ENCODE results near the gene ANO2.

ANO2 gene

GRCh38 chr12:5964913-5965900 is 20.1 kb upstream of the ANO2 start:
- DNase-seq (ENCODE audit: low spot score) = no peak

GRCh38 chr12:5963515-5963914 is 18.5 kb upstream of the ANO2 start:
- peak; percentile 27 for DNase-seq (ENCODE audit: low spot score)

GRCh38 chr12:5960783-5961182 is 15.7 kb upstream of the ANO2 start:
- DNase-seq (ENCODE audit: low spot score) = no peak

- no peak for DNase-seq (ENCODE audit: low spot score)
Measured at GRCh38 chr12:5956987-5957386, 11.9 kb upstream of the ANO2 start.

GRCh38 chr12:5954661-5955060 is 9.6 kb upstream of the ANO2 start:
- no peak for DNase-seq (ENCODE audit: low spot score)

DNA sequence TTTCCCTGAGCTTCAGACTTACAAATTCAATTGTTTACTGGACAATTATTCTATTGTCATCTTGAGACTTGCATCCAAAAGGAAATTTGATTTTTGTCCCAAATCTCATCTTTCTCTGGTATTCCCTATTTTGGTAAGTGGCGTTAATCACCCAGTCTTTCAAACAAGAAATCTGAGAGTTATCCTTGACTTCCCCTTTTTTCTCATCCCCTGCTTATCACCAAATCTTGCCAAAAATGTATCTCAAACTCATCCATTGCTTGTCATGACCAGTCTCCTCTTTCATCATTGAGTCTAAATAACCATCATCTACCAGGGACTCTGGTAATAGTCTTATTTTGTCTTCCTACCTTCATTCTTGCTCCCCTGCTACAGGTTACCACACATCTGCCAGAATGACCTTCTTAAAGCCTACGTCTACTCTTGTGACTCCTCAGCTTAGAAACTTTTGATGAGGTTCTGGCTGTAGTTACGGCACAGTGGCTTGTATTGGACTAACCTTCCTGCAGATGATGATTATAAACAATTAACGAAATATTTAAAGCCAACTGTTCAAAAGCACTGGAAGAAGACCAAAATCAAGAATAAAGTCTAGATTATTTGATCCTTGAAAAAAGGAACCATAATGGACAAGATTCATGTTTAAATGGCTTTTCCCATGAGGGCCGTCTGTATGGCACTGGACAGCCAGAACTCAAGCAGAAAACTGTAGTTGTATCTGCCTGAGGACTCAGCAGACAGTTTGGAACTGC is 9.0 kb upstream of the ANO2 start:
- DNase-seq (ENCODE audit: low spot score) = no peak

GRCh38 chr12:5952031-5952430 is 7.0 kb upstream of the ANO2 start:
- DNase-seq (ENCODE audit: low spot score) = no peak

DNA sequence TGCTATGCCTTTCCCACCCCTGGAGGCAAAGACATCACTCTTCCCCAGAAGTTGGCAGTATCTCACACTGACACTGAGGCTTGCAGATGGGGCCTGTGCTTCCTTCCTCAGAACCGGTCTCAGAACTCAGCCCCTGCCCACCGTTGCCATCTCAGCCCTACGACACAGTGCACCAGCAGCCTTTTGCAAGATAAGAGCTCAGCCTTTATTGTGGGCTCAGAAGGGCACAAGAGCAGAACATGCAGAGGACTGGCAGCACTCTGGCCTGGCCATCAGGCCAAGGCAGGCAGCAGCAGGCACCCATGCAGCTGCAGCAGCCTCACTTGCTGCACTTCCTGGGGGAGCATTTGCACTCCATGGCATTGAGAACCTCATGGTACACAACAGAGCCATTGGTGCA is 3.6 kb upstream of the ANO2 start:
- DNase-seq (ENCODE audit: low spot score) = no peak

DNA sequence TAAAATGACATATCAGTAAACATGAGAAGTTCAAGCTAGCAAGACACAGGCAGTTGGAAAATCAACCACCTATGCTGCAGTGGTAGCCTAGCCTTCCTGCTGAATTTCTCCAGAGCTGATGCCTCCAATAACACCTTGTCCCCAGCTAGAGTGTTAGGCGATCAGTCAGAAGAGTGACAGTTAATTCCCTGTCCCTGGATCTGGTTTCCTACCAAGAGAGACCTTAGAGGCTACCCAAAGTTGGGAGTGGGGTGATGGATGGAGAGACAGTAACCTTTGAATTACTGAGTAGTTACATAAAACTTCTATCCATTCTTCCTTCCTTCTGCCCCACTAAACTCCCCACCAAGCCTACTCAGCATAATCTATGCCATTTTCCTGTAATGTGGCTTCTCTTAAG is 1.9 kb upstream of the ANO2 start:
- DNase-seq (ENCODE audit: low spot score) = no peak

DNA sequence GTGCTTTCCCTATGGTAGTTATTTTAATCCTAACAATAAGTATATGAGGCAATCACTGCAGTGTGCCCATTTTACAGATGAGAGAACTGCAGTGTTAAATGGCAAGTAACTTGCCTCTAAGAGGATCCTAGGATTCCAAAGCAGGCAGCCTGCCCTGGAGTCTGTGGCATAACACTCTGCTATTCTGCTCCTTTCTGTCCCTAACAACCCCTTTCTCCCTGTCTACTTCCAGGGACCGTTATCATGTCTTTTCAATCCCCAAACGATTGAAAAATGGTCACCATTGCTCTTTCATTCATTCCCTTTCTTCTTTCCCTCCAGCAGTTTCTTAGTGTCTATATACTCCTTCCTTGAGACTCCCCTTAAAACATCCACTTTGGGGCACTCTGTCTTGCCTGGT is 1.3 kb upstream of the ANO2 start:
- DNase-seq (ENCODE audit: low spot score) = no peak

DNA sequence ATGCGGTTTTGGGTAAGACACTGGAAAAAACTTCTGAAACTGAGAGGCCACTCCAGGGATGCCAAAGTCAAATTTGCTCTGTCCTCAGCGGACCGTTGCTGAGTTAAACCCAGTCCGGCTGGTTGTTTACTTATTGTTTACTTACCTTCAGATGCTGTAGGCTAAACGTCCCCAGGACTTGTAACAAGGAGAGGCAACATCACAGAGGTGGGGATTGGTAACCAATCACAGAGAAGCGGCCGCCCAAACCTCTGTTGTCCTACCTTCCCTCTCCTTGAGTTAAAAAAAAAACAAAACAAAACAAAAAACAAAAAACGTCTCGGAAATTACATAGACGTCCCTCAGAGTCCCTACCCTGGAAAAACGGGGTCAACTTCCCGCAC is 380 bp downstream of the ANO2 start:
- DNase-seq (ENCODE audit: low spot score) = no peak

- DNase-seq (ENCODE audit: low spot score) = no peak
Measured at GRCh38 chr12:5944053-5944452, 1.0 kb downstream of the ANO2 start.

GRCh38 chr12:5941907-5942306 is 3.2 kb downstream of the ANO2 start:
- no peak for DNase-seq (ENCODE audit: low spot score)

- DNase-seq (ENCODE audit: low spot score) = no peak
Measured at GRCh38 chr12:5927732-5928516, 17.1 kb downstream of the ANO2 start.

DNA sequence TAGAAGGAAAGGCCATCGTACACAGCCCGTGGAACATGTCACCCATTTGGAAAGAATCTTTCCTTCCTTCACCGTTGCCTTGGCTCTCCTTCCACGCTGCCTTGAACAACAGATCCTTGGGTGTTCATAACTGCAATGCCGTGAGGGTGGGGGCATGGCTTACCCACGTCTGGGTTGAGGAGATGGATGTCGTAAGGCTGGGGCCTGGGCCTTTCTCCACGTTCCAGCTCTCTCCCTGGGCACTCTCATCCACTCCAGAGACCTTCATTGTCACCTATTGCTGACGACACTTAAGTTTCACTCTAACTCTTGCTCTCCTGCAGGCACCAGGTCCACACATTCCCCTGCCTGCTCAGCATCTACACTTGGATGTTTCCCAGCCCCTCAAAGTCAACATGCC is 19.4 kb downstream of the ANO2 start:
- DNase-seq (ENCODE audit: low spot score) = no peak

DNA sequence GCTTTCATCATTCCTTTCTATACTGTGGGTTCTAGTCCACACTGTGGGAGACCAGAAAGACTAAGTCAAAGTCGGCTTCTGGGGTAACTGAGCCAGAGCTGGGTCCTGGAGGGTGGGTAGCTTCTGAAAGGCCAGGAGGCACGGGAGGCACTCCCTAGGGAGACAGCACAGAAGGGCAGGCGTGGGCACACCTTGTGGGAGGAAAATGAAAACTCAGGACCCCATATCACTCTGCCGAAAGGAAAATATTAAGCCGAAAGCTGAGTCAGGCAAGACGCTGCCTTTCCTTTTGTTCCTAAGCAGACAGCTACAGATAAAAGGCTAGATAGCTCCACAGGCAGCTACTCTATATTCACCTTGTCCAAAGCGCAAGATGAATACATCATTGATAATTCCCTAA is 20.7 kb downstream of the ANO2 start:
- DNase-seq (ENCODE audit: low spot score) = no peak

DNA sequence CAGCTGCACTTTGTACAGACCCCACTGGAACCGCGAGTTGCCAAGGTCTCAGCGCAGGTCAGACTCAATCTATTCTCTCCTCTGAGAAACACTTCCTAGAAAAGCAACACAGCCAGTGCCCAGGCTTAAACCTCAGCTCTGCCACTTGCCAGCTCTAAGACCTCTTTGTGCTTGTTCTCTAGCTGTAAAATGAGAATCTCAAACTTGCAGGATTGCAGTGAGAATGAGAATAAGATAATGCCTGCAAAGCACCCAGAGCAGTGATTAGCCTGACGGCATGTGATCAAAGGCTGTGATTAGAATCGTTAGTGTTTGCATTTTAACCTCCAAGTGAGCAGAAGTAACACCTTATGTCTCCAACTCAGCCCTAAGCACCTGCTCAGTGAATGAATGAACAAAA is 21.3 kb downstream of the ANO2 start:
- DNase-seq (ENCODE audit: low spot score) = no peak

- no peak for DNase-seq (ENCODE audit: low spot score)
Measured at GRCh38 chr12:5923043-5923605, 21.9 kb downstream of the ANO2 start.

- no peak for DNase-seq (ENCODE audit: low spot score)
Measured at GRCh38 chr12:5921966-5922899, 22.8 kb downstream of the ANO2 start.

DNA sequence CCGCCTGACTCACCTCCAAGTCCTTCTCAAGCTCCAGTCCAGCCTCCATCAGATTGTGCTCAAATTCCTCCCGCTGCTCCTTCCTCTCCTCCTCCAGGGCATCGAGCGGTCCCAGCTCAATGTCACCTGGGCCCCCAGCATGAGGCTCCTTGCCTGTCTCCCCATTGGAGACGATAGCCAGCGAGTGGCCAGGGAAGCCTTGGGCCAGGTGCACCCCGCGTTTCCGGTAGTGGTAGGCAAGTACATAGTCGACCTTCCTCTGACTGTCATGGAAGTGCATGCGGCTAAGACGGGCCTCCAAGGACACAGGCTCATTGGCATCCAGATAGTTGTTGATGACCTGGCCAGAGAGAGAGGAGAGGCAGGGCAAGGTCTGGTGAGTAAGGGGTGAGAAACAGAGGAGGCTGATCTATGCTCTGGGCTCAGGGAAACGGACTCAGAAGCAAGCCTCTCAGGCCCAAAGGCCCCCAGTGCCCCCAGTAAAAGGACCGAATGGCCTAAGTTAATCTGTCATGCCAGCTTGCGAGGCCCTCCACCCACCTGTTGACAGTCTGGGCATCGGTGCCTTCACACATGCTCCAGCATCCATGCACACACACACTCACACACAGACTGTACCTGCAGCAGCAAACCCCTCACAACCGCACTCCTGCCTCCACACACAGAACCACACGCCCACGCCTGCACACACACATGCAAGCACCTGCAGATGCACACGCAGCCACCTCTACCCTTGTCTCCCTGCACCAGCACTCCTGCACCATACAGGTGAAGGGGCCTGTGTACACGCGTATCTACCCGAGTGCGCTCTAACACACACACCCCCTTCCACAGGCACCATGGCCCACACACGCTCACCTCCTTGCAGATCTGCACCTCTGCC is 23.8 kb downstream of the ANO2 start:
- DNase-seq (ENCODE audit: low spot score) = no peak
